ENCODE measurements around the gene DLST.
"Not testable (repeated sequence)": the region's sequence is repeated elsewhere in the genome, so short reads cannot be mapped to it uniquely, and the experiment has no call there.

Gene DLST

DNA sequence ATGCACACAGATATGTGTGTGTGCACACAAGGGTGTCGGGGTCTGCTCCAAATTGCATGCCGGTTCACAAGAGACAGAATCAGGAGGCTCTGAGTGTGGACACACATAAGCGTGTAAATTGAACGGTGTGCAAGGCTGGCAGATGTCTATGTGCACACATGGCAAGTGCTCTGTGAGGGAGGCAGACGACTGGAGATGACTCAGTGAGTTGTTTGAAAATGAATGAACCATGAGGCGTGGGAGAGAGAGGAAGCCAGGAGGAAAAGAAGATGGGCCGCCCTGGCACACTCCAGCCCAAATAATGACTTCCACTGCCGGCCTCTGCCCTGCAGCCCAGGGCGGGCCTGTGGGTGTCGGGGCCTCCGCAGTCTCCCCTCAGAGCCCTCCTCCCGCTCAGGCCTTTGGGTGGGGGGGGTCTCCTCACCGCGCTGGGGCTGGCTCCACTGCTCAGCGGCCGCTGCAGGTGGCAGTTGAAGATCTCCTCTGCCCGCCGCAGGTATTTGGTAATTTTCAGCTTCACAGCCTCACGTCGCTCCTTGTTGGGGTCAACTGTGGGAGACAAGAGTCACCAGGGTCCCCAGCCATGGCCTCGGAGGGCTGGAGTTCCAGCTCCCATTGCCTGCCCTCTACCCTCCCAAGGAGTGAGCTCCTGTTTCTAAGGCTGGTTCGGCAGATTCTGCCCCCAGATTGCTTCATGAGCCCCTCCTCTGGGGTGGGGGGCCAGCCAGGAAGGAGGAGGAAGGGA, 37.9 kb downstream of the DLST start:
- FAIRE-seq, result no peak

DNA sequence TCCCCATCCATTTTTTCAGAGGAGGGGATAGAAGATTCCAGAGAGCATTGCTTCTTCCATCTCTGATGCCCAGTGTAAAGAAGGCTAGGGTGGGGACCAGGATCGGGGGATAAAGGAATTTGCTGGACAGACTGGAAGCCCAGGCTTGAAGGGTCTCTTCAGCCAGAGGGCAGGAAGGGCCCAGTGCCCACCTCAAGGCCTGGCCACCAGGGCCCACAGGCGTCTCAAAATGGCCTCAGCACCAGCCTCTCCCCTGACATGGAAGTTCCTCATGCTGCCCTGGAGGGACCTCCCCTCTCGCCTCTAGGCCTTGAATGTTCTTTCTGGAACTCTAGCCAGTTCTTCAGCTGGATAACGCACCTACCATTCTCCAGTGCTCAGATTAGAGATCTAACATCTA, 38.6 kb downstream of the DLST start:
- no peak for FAIRE-seq

DNA sequence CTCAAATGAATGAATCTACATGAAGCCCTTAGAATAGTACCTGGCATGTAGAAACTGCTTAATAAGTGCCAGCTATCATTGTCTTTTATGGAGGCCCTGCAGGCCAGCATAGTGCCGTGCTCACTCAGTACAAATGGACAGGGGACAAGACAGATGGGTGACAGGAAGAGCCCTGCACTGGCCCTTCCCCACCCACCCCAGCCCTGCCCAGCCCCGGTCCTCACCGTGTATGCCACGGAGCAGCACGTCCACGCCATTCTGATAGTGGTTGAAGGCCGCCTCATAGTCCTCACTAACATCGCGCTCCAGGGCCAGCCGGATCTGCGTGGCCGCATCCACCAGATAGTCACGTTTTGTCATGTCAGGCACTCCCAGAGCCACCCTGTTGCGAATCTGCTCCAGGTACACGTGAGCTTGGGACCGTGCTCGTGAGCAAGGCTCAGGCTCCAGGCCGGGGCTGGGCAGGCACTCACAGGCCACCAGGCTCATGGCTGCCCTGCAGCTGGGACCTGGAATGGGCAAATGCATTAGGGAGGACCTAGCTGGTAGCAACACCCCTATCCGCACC, 39.4 kb downstream of the DLST start:
- no peak for FAIRE-seq

DNA sequence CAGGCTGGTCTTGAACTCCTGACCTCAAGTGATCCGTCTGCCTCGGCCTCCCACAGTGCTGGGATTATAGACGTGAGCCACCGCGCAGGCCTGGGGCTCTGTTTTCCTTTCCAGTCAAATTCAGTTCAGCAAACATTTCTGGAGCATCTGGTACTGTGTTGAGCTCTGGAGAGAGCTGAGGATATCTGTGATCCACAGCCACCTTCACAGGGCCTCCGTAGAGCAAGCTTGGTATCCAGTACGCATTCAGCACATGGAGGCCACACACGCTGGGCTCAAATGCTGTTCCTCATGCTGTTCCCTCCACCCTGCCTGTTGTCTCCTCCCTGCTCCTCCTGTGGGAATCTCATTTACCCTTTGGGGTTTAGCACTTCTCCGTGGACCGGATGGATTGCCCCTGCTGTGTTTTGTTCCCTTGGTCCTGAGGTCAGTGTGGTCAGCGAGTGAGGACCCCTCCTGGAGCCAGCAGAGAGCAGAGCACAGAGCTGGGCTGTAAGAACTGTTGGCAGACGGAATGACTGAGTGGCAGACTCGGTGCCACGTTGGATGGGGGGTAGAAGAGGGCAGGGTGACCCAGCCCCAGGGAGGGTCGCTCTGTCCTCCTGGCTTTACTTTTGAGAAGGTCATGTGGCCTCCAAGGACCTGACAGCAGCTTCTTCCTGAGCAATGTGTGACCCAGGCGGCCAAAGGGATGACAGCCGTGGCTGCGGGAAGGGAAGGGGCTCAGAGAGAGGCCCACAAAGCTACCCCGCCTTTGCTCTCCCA, 40.5 kb downstream of the DLST start:
- no peak for FAIRE-seq

DNA sequence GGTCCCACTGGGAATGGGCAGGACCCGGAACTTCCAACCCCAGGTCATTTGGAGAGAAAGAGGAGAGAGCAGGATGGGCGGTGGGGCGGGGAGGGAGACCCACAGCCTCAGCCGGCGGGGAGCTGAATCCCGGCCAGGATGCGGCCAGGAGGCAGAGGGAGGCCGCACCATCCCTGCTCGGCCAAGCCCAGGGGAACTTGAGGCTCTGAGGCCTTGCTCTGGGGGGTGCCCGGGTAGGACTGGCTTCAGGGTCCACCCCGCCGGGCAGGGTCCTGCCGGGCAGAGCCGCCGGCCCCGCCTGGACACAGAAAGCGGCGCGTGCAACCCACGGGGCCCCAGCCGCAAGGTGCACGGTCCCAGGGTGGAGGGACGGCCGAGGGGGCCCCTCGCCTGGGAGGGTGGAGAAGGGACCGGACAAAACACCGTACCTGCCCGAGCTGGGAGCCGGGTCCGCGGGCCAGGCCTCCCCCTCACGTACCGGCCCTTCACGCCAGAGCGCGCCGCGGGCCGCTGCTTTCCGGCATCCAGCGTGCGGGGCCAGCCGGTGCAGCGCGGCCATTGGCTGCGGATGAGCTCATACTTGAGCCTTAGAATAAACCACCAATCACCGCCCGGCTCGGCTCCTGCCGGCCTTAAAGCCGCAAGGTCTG, 41.2 kb downstream of the DLST start, which contains the start of gene RPS6KL1:
Gene RPS6KL1, minus strand, starts transcription at position 509 of the 650 bp plus-strand sequence. CDS start 1,719 bp downstream, outside the sequence.
- no peak for FAIRE-seq

DNA sequence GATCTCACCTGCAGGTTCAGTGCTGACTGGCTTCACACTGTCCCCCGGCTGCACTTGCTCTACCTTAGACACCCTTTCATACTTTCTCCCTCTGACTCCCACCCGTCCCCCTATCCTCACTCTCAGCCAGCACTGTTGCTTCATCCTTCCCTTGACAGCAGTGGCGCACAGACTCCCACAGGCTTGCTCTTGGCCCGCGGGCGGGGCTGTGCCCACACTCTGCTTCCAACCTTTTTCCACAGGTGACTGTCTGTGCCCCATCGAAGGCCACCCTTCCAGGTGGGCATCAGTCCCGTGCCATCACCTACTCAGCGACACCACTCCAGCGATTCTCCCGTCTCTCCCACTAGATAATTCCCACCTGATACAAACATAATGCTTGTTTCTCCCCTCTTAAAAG, 42.3 kb downstream of the DLST start:
- no peak for FAIRE-seq

DNA sequence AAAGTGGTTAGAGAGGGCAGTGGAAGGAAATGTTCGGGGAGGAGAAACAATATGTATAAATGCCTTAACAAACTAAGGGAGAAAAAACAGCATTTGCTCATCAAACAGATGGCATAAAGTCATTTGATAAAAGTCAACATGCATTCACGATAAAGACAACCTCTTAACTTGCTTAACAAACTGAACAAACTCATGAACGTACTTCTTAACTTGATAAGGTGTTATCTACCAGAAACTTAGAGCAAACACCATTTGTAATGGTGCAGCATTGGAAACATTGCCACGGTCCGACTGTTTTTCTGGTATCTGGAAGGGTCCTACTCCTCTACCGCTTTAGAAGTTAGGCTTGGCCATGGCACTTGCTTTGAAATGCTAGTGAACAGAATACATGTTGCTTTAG, 45.5 kb downstream of the DLST start:
- no peak for FAIRE-seq

DNA sequence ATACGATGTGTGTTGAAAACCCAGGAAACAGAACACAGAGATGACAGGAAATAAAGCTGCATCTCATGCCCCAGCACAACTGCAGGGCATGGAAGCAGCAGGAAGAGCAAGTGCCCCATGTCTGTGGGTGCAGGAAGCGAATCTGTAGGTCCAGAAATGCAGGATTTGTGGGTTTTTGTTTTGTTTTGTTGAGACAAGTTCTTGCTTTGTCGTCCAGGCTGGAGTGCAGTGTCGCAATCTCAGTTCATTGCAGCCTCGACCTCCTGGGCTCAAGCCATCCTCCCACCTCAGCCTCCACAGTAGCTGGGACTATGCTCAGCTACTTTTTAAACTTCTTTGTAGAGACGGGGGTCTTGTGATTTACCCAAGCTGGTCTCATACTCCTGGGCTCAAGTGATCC, 47.5 kb downstream of the DLST start:
- no peak for FAIRE-seq

DNA sequence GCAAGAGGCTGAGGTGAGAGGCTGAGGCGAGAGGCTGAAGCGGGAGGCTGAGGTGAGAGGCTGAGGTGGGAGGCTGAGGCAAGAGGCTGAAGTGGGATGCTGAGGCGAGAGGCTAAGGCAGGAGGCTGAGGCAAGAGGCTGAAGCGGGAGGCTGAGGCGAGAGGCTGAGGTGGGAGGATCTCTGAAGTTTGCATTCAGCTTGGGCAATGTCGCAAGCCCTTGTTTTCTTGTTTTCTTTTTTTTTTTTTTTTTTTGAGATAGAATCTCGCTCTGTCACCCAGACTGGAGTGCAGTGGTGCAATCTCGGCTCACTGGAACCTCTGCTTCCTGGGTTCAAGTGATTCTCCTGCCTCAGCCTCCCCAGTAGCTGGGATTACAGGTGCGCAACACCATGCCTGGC, 50.0 kb downstream of the DLST start:
- not testable (repeated sequence) for FAIRE-seq

DNA sequence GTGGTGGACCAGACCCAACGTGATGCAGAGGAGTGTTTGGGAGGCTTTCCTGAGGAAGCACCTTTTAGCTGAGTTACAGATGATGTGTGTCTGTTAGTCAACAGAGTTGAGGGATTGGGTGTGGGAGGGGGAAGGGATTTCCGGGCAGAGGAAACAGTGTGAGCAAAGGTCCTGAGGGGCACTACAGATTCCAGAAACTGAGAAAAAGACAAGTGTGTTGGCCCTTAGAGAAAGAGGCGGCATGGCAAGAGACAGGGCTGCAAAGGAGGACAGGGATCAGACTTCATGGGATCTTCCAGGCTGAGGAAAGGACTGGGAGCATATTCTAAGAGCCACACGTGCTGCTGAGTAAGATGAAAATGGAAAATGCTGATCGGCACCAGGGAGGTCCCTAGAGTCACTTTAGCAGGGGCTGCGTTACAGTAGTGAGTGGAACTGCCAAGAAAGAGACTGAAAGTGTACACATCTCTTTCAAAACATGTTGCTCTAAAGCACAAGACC, 50.7 kb downstream of the DLST start:
- no peak for FAIRE-seq

DNA sequence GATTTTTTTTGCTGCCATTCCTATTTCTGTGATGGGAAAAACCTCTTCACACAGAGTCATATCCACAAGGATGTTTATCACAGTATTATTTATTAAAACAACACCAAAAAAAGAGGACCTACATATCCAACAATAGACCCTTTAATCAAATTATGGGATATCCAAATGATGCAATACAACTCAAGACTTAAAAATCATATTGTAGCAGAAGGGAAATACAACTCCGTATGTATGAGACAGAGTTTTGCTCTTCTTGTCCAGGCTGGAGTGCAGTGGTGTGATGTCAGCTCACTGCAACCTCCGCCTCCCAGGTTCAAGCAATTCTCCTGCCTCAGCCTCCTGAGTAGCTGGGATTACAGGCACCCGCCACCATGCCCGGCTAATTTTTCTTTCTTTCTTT, 51.2 kb downstream of the DLST start:
- not testable (repeated sequence) for FAIRE-seq

DNA sequence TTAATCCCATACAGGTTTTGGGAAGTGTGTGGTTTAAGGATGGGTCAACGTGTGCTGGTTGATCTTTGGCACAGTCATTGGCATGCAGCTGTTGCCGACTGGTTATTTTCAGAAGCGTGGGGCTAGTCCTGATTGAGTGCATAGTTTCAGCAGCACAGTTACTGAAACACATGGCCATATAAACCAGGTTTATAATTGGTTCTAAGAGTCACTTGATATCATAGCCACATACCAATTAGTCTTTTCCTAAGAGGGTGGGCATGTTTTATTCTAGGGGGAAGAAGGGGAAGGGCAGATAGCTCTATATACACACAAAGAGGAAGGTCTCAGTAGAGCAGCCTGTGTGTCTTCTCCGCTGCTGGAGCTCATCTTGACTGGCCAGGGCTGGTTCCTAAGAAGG, 52.3 kb downstream of the DLST start:
- no peak for FAIRE-seq

DNA sequence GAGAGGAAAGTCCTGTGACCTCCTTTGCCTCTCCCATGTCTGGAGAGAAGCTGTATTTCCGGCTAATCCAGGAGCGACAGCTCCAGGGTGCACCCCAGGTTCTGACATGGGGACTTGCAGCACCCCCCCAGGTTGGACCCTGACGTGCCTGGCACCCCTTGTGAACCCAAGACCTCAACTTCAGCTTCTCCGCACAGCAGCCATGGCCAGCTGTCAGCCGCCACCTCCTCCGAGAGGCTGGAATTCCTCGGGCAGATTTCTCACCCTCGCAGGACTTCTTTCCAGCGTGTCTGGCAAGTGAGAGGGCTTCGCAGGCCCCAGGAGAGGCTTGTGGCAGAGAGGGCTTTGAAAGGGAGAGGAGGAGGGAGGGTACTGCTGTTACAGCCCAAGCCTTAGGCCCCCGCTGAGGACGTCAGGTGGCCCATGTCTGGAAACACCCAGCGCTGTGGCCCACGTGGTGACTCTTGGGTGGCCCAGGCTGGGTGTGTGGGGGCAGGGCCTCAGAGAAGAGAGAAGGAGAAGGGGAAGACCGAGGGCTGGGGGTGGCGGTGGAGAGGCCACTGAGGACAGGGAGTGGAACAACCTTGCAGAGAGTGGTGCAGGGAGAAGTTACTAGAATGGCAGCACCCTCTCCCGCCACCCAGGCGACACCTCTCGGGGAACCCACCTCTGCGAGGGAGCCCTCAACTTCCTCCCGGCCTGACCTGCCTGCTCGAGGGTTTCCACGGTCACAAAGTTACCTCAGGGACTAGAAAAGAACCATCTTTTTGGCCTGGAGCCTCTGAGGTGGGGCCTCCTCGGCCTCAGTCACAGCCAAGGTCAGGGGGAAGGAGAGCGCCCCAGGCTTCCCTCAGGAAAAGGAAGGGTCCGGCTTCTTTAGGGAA, 53.0 kb downstream of the DLST start:
- FAIRE-seq, result no peak

DNA sequence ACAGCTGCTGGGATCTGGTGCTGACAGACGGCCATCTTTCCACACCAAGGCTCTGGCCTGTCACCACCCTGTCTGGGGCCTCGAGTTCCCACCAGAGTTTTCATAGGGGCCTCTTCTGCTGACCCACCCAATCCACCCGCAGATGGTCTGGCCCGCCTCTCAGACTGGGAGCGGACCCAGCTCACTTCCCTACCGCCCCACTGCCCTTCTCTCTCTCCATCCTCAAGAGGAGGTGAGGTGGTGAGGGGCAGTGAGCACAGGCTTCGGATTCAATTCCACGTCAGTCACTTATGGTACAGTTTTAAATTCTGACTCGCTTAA, 53.6 kb downstream of the DLST start:
- no peak for FAIRE-seq

DNA sequence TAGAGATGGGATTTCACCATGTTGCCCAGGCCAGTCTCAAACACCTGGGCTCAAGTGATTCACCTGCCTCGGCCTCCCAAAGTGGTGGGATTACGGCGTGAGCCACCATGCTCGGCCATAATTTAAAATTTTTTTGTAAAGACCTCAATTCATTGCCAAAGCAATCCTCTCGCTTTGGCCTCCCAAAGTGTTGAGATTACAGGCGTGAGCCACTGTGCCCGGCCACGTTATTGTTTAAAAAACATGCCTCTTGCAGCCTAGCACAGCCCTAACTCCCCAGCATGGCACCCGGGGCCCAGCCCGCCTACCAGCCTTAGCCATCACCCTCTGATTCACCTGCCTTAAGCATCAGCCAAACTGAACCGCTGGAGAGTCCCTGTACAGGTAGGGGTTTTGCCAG, 54.4 kb downstream of the DLST start:
- no peak for FAIRE-seq

DNA sequence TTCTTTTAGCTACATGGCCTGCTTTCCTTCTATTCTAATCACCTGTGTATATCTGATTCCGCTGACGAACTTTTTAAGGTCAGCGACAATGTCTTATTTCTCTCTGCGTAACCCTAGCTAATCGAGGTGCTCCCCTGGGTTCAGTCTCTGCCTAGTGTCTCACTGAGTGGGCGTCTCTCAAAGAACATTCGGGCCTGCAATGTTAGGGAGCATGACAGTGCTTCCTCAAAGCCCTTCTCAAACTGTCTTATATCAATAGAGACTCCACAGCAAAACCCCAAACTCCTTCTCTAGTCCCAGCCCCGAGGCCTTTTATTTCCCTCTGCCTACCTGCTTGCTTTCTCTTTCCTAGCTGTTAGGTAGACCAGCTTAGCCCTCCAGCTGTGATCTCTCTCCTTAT, 55.0 kb downstream of the DLST start:
- no peak for FAIRE-seq

DNA sequence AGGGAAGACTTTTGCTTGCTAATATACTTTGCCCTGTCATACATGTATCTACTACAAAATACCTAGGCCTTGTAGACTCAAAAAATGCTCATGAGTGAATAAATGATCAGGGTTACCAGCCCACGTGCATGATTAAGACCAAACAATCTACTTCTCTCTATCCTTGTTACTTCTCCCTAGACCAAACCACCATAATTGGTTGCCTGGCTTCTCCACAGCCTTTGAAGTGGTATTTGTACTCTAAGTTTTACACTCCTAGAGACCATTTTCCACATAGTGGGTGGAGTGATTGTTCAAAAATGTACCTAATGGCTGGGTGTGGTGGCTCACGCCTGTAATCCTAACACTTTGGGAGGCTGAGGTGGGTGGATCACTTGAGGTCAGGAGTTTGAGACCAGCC, 55.5 kb downstream of the DLST start:
- no peak for FAIRE-seq

DNA sequence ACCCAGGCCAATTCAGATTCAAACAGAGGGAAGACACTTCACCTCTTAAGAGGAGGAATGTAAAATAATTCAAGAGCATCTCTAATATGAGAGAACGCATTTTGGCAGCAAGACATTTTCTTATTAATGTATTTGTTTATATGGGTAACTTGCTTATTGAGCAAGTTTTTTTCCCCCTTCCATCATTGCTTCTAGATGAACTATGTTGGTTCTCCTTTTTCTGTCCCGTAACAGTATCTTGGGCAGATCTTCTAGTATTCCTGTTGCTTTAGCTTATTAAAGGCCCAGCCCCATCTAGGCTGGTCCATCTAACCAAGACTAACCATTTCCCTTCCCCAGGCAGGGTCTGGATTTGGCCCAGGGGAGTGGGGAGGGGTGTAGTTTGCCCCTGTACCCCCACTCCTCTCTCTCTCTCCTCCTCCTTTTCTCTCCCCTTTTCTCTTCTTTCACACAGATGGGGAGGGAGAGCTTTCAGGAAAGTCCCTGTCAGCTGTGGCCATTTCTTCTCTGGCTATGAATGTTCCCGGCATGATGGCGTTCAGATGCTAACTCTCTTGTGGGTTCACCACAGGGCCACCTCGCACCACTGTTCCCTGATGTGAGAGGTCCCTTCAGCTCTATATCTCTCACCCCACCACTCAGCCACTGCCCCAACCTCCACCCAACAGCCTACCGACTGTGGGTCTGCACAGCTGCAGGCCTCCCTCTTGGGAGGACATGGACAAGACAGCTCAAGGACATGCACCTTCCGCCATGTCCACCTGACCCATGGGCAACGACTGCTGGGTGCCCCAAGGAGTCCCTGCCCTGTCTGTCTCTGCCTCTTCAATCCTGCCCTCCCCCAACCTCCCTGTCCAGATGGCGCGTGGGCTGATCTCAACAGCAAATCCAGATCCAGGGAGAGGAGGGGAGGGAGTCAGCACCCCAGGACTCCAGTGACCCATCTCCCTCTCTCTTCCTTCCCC, 57.1 kb downstream of the DLST start:
- FAIRE-seq, result no peak

DNA sequence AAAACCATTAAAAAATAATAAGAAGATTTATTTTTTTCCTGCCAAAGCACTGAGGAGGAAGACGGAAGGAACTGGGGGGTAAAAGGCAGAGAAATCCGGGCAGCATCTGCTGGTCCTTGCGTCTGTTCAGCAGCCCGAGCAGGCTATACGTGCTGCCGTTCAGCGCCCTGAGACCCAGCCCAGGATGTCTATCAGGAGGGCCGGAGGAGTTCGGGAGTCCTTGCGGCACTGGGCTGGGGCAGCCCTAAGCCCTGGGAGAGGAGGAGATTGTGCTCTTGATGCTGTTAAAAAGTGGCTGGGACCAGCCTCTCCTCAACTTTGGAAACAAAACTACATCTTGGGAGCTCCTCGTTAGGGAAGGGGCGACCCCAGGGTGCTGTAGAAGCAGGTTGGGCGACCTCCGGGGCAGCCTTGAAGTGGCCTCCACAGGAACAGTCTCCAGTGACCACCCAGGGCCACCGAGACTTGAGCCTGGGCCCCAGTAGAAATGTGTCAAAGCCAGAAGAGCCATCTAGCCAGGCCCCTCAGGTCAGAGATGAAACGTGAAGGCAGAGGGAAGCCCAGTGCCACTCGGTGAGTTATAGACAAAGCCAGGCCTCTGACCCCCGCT, 59.3 kb downstream of the DLST start:
- FAIRE-seq, result no peak

DNA sequence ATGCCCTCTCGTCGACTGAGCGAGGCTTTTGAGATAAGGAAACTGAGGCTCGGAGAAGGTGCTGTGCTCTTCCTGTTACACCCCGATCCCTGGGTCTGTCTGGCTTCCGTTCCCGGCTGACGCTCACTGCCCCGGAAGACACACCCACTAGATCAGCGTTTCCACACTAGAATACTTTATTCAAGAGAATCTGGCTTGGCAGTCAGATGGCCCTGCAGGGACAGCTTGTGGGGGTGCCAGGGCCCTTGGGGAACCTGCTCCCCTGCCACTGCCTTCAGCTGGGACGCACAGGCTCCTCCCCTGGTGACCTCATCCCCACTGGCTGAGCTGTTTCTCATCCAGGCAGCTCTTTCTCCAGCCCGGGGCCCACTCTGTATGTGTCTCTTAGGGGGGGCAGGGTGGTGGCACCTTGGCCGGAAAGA, 60.0 kb downstream of the DLST start:
- FAIRE-seq, result no peak

DNA sequence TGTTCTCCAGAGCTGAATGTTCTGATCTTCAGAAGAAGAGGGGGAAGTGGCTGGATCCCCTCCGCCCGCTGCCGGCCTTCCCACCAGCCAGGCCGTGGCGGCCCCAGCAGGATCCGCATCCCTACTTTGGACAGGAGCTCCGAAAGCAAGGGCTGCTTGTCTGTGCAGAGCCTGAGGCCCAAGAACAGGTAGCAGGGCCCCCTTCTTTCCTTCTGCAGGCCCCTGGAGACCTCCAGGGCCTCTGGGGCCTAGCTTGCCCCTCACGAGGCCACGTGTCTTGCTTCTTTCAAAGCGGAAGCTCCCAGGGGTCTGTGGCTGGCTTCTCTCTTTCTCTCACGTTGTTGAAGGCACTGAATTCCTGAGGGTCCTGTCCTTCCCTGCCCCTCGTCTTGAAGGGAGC, 60.5 kb downstream of the DLST start:
- FAIRE-seq, result no peak
